T-cell (primary cell): ENCODE data around the gene TRMT44. TPM values are rescaled to one million over a fixed set of nuclear protein-coding genes. Genes with fewer than 3 reads are reported as not detected.

ENCODE experiments used
- ATAC-seq, 4 experiments: fragments of 200-7000 bp in 3 of 4; fragments of 150-1000 bp in 1 of 4; cut with Tn5 transposase; replicated peaks in 1 of 4; 1 replicate in 3 of 4; 2 replicates in 1 of 4; pipeline ENCODE4 v1.10.0; 2021; ENCODE audit warnings: moderate library complexity in 3 of 4, mild to moderate bottlenecking in 2 of 4, moderate number of reproducible peaks in 1 of 4
- CTCF ChIA-PET, 2 donors: fragments of 300-600 bp; sonication (Branson Sonifier 250); formaldehyde crosslinking; loops; one replicate each; lab custom pipeline; 2022; ENCODE audit warnings: antibody characterized with exemption in 2 of 2; lab: Charles Lee
- POLR2A ChIA-PET, 2 donors: fragments of 300-600 bp; sonication (Branson Sonifier 250); formaldehyde crosslinking; loops; one replicate each; lab custom pipeline; 2022; ENCODE audit warnings: antibody characterized with exemption in 2 of 2; lab: Charles Lee
- DNase-seq, 35 experiments: peaks; one replicate each; pipeline versions ENCODE4 v3.0.0 to v3.0.0-alpha.2; 2013 to 2023
- H3K27ac ChIP-seq: one replicate; pipeline ENCODE4 v1.5.1; 2013; ENCODE audit warnings: low read length
- H3K27me3 ChIP-seq, 2 experiments: replicated peaks in 1 of 2; 1 replicate in 1 of 2; 2 replicates in 1 of 2; pipeline versions ENCODE4 v1.6.1 to v1.7.0; 2013; ENCODE audit warnings: low read length in 1 of 2, mixed read lengths in 1 of 2; ENCODE audit not compliant: control insufficient read depth in 2 of 2, insufficient read depth in 2 of 2; ENCODE audit errors: extremely low read depth in 1 of 2
- H3K36me3 ChIP-seq, 2 donors: 1 replicate in 1 of 2; 2 replicates in 1 of 2; pipeline versions ENCODE4 v1.6.1 to v1.7.0; 2013; ENCODE audit warnings: low read length in 1 of 2; ENCODE audit not compliant: control insufficient read depth in 2 of 2, insufficient read depth in 1 of 2; ENCODE audit errors: extremely low read depth in 1 of 2
- H3K4me1 ChIP-seq, 2 experiments: 1 replicate in 1 of 2; 2 replicates in 1 of 2; pipeline versions ENCODE4 v1.6.1 to v1.7.0; 2013; ENCODE audit warnings: low read length in 2 of 2, mixed read lengths in 1 of 2; ENCODE audit not compliant: insufficient read depth in 2 of 2, control insufficient read depth in 1 of 2; ENCODE audit errors: extremely low read depth in 1 of 2
- H3K4me3 ChIP-seq, 2 donors: 1 replicate in 1 of 2; 2 replicates in 1 of 2; pipeline versions ENCODE4 v1.5.1 to v1.7.0; 2013; ENCODE audit warnings: mild to moderate bottlenecking in 2 of 2, low read length in 1 of 2, moderate library complexity in 1 of 2; ENCODE audit not compliant: control insufficient read depth in 1 of 2; ENCODE audit errors: extremely low read depth in 1 of 2
- H3K9me3 ChIP-seq: 2 replicates; pipeline ENCODE4 v1.7.0; 2013
- H3K27ac Mint-ChIP-seq, 2 donors: one replicate each; pipeline ENCODE4 v1.8.0; 2020 to 2021; ENCODE audit warnings: mild to moderate bottlenecking in 2 of 2, mixed read lengths in 2 of 2
- H3K27me3 Mint-ChIP-seq, 2 donors: one replicate each; pipeline ENCODE4 v1.8.0; 2021 to 2022; ENCODE audit warnings: mixed read lengths in 2 of 2
- H3K36me3 Mint-ChIP-seq: one replicate; pipeline ENCODE4 v1.8.0; 2021; ENCODE audit warnings: mixed read lengths
- H3K4me1 Mint-ChIP-seq, 3 donors: one replicate each; pipeline ENCODE4 v1.8.0; 2020 to 2022; ENCODE audit warnings: mixed read lengths in 3 of 3, mild to moderate bottlenecking in 1 of 3
- H3K4me3 Mint-ChIP-seq, 3 donors: one replicate each; pipeline ENCODE4 v1.8.0; 2020 to 2022; ENCODE audit warnings: mild to moderate bottlenecking in 3 of 3, mixed read lengths in 3 of 3, moderate library complexity in 3 of 3
- H3K9me3 Mint-ChIP-seq, 3 donors: one replicate each; pipeline ENCODE4 v1.8.0; 2020 to 2022; ENCODE audit warnings: mixed read lengths in 3 of 3
- WGBS: methylation state at CpG from one replicate; pipeline ENCODE4 v1.1.5; 2013; ENCODE audit warnings: missing lambda C conversion rate; ENCODE audit not compliant: insufficient coverage; 5-methylcytosine and 5-hydroxymethylcytosine counted together
- total RNA-seq, 35 experiments: library from RNA in 6 of 35; stranded (reverse) in 6 of 35; fragments of 120-200 nt in 1 of 35; gene quantifications; one replicate each; pipeline versions ENCODE4 v1.2.1 to v1.2.4 and lab custom pipeline; 2013 to 2026

The TRMT44 gene
- total RNA-seq, 5 donors from 2014 or later (not counting 1 experiment from before 2014, with no cell fraction given): 25.6 to 40.9 (median 35.3) TPM

GRCh38 chr4:8506006-8506372 is 65.4 kb downstream of the TRMT44 start:
- no peaks in the 10 kb centered on the region for H3K9me3 ChIP-seq
- no peak overlapping the region for H3K4me3 ChIP-seq
- Mint-ChIP-seq H3K27me3 (no peaks in the 10 kb centered on the region), H3K4me3 (no peak overlapping the region), H3K27ac (no peak overlapping the region), H3K36me3 (no peaks in the 10 kb centered on the region), H3K9me3 (no peaks in the 10 kb centered on the region), H3K4me1 (no peaks in the 10 kb centered on the region)
- WGBS: 94% methylated on average over 2 of the region's 5 CpGs
- ChIA-PET CTCF (no interaction called here), POLR2A (no interaction called here)
- no peak overlapping the region for H3K27ac ChIP-seq
- H3K4me1 ChIP-seq: no peaks in the 10 kb centered on the region
- peaks cover 0 to 6% of the 10 kb centered on the region in 2 experiments for H3K27me3 ChIP-seq
- H3K36me3 ChIP-seq: no peaks in the 10 kb centered on the region
- DNase-seq (no peak), ATAC-seq (no peak)

GRCh38 chr4:8506373-8507195 is 66.0 kb downstream of the TRMT44 start:
- H3K4me1 Mint-ChIP-seq: no peaks in the 10 kb centered on the region
- Histone ChIP-seq H3K4me1 (no peaks in the 10 kb centered on the region), H3K27ac (no peak overlapping the region), H3K36me3 (no peaks in the 10 kb centered on the region), H3K4me3 (no peak overlapping the region), H3K9me3 (no peaks in the 10 kb centered on the region), H3K27me3 (peaks cover 0 to 6% of the 10 kb centered on the region in 2 experiments)
- no peaks in the 10 kb centered on the region for H3K27me3 Mint-ChIP-seq
- H3K36me3 Mint-ChIP-seq: no peaks in the 10 kb centered on the region
- ChIA-PET CTCF (no interaction called here), POLR2A (no interaction called here)
- no peaks in the 10 kb centered on the region for H3K9me3 Mint-ChIP-seq
- no peak overlapping the region for H3K4me3 Mint-ChIP-seq
- DNase-seq: no peak
- 69% methylated on average over 7 of the region's 21 CpGs for WGBS
- no peak overlapping the region for H3K27ac Mint-ChIP-seq
- ATAC-seq: no peak

DNA sequence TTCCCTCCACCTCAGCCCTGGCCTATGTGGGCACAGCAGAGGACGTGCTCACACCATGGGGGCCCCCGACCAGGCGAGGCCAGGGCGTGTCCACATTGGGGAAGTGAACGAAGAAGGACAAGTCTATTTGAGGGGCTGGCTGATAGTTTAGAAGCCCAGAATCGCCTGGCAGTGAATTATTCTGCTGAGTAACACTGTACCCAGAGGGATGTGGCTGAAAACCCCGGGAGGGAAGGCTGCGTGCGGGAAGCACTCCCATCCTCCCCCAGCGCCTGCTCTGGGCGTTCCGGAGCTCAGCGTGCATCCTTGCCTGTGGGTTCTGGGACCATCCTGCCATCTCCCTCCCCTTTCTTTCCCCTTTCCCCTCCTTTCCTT is 66.6 kb downstream of the TRMT44 start:
- CTCF ChIA-PET: no interaction called here
- no peak overlapping the region for H3K27ac ChIP-seq
- Mint-ChIP-seq H3K9me3 (no peaks in the 10 kb centered on the region), H3K27ac (no peak overlapping the region), H3K27me3 (no peaks in the 10 kb centered on the region), H3K4me1 (no peaks in the 10 kb centered on the region), H3K4me3 (no peak overlapping the region), H3K36me3 (no peaks in the 10 kb centered on the region)
- POLR2A ChIA-PET: no interaction called here
- DNase-seq: no peak
- H3K27me3 ChIP-seq: peaks cover 0 to 6% of the 10 kb centered on the region in 2 experiments
- H3K4me3 ChIP-seq: no peak overlapping the region
- H3K4me1 ChIP-seq: no peaks in the 10 kb centered on the region
- no peaks in the 10 kb centered on the region for H3K36me3 ChIP-seq
- 71% methylated on average over 13 of the region's 13 CpGs for WGBS
- no peak for ATAC-seq
- H3K9me3 ChIP-seq: no peaks in the 10 kb centered on the region

DNA sequence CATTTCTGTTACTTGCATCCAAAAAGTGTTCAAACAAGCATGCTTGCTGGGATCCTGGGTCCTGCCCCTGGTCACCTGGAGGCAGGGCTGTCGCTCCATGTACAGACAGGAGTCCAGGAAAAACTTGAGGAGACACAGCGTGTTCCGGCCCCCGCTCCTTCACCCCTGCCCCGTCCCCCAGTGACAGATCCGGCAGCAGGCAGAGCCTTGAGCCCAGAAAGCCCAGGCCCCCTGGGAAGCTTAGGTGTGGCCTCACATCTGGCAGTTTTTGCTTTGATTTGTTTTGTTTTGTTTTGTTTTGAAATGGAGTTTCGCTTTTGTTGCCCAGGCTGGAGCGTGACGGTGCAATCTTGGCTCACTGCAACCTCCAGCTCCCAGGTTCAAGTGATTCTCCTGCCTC is 67.0 kb downstream of the TRMT44 start:
- no peaks in the 10 kb centered on the region for H3K9me3 ChIP-seq
- no peaks in the 10 kb centered on the region for H3K4me1 Mint-ChIP-seq
- no peak overlapping the region for H3K4me3 Mint-ChIP-seq
- H3K36me3 Mint-ChIP-seq: no peaks in the 10 kb centered on the region
- peaks cover 0 to 2% (median 0%) of the 10 kb centered on the region in 3 donors for H3K9me3 Mint-ChIP-seq
- no peak overlapping the region for H3K27ac ChIP-seq
- peaks cover 0 to 6% of the 10 kb centered on the region in 2 experiments for H3K27me3 ChIP-seq
- H3K27me3 Mint-ChIP-seq: no peaks in the 10 kb centered on the region
- no peaks in the 10 kb centered on the region for H3K36me3 ChIP-seq
- H3K4me3 ChIP-seq: no peak overlapping the region
- CTCF ChIA-PET: no interaction called here
- H3K27ac Mint-ChIP-seq: no peak overlapping the region
- no peaks in the 10 kb centered on the region for H3K4me1 ChIP-seq
- DNase-seq (no peak), ATAC-seq (no peak)
- POLR2A ChIA-PET: no interaction called here
- 90% methylated on average over 9 of the region's 9 CpGs for WGBS

DNA sequence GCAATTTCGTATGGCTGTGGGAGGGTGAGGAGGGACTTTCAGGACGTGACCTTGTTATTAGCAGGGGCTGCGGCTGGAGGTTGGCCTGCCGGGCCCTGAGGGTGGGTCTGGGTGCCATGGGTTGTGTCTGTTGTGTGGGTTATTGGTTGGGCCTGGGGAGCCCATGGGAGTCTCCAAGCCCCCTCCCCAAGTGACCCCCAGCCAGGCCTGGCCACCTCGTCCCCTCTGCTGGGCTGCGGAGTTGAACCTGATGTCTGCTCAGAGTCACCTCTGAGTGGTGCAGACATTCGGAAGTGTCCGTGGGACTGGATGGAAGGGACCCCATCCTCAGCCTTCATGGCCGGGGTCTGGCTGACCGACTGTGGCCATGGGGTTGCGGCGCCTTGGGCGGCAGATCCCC is 67.7 kb downstream of the TRMT44 start:
- Mint-ChIP-seq H3K27me3 (no peaks in the 10 kb centered on the region), H3K4me1 (no peaks in the 10 kb centered on the region), H3K9me3 (peaks cover 4 to 5% (median 5%) of the 10 kb centered on the region in 3 donors), H3K27ac (no peak overlapping the region), H3K36me3 (no peaks in the 10 kb centered on the region), H3K4me3 (no peak overlapping the region)
- WGBS: 86% methylated on average over 5 of the region's 13 CpGs
- ChIA-PET POLR2A (no interaction called here), CTCF (no interaction called here)
- no peak overlapping the region for H3K27ac ChIP-seq
- no peaks in the 10 kb centered on the region for H3K36me3 ChIP-seq
- no peak for ATAC-seq
- no peak for DNase-seq
- no peaks in the 10 kb centered on the region for H3K9me3 ChIP-seq
- peaks cover 0 to 6% of the 10 kb centered on the region in 2 experiments for H3K27me3 ChIP-seq
- H3K4me3 ChIP-seq: no peak overlapping the region
- H3K4me1 ChIP-seq: no peaks in the 10 kb centered on the region

- Mint-ChIP-seq H3K4me3 (no peak overlapping the region), H3K27ac (no peak overlapping the region), H3K4me1 (no peaks in the 10 kb centered on the region), H3K36me3 (no peaks in the 10 kb centered on the region), H3K9me3 (peaks cover 8 to 10% (median 8%) of the 10 kb centered on the region in 3 donors), H3K27me3 (no peaks in the 10 kb centered on the region)
- ChIA-PET CTCF (no interaction called here), POLR2A (no interaction called here)
- Histone ChIP-seq H3K27ac (no peak overlapping the region), H3K4me3 (no peak overlapping the region), H3K27me3 (peaks cover 0 to 5% of the 10 kb centered on the region in 2 experiments), H3K9me3 (no peaks in the 10 kb centered on the region), H3K4me1 (no peaks in the 10 kb centered on the region), H3K36me3 (no peaks in the 10 kb centered on the region)
- WGBS: 89% methylated on average over 5 of the region's 9 CpGs
- DNase-seq (no peak), ATAC-seq (no peak)
Measured at GRCh38 chr4:8508740-8509139, 68.2 kb downstream of the TRMT44 start.
